Measurements from ENCODE around the gene LRP3. TPM values are rescaled to one million over a fixed set of nuclear protein-coding genes. Genes with fewer than 3 reads are reported as not detected.

The LRP3 gene
- polyA plus RNA-seq, 3 donors: 1.4 to 11.9 (median 4.1) TPM

- peaks cover 10 to 20% of the 10 kb centered on the region in 2 donors for H3K36me3 Mint-ChIP-seq
- no peak overlapping the region for H3K27ac ChIP-seq (ENCODE audit: low read depth in 1 of 2, low read length in 2 of 2)
- peaks cover 22 to 50% of the 10 kb centered on the region in 2 donors for H3K27me3 ChIP-seq (ENCODE audit: control insufficient read depth in 2 of 2, insufficient read depth in 2 of 2, low read length in 2 of 2)
- peak overlapping the region; percentile 80 to 93 for H3K4me3 Mint-ChIP-seq
- peaks cover 28 to 34% of the 10 kb centered on the region in 2 donors for H3K4me1 ChIP-seq (ENCODE audit: control insufficient read depth in 1 of 2, insufficient read depth in 2 of 2, low read length in 2 of 2)
- H3K9ac ChIP-seq (ENCODE audit: insufficient read depth, low read length, poor library complexity, severe bottlenecking): peak overlapping the region; percentile 49
- H4K20me1 ChIP-seq (ENCODE audit: insufficient read depth, low read length): no peaks in the 10 kb centered on the region
- peaks cover 15% of the 10 kb centered on the region for H3K4me1 Mint-ChIP-seq
- peaks cover 14 to 38% (median 28%) of the 10 kb centered on the region in 7 donors for H3K9me3 Mint-ChIP-seq
- H3K79me2 ChIP-seq (ENCODE audit: insufficient read depth, low read length): no peaks in the 10 kb centered on the region
- intact Hi-C loops (cut with micrococcal nuclease): no loop called here
- peaks cover 41 to 67% (median 56%) of the 10 kb centered on the region in 3 donors for H3K27me3 Mint-ChIP-seq (ENCODE audit: low read depth in 3 of 3)
- DNase-seq: peak; percentile 30 to 41 (median 32)
- H3K9me3 ChIP-seq (replicated peaks in 1 of 2; ENCODE audit: control insufficient read depth in 1 of 2, insufficient read depth in 1 of 2, low read length in 2 of 2): peaks cover 13 to 41% of the 10 kb centered on the region in 2 donors
- H3K27ac Mint-ChIP-seq: no peak overlapping the region
- no peak for TF ChIP-seq CTCF (IDR thresholded peaks at IDR 0.05)
- peak overlapping the region; percentile 21 to 70 (median 42) for H3K4me3 ChIP-seq (replicated peaks in 1 of 3; ENCODE audit: low read depth in 2 of 3, low read length in 3 of 3)
- peak overlapping the region; percentile 81 for H3K4me2 ChIP-seq (replicated peaks; ENCODE audit: extremely low read depth, low read length, poor library complexity, severe bottlenecking)
- no peaks in the 10 kb centered on the region for H3K36me3 ChIP-seq (replicated peaks in 1 of 2; ENCODE audit: control insufficient read depth in 1 of 2, insufficient read depth in 2 of 2, low read length in 2 of 2)
- H2AFZ ChIP-seq (ENCODE audit: insufficient read depth, low read depth, low read length, poor library complexity, severe bottlenecking): peak overlapping the region; percentile 82
- WGBS (ENCODE audit: insufficient coverage): 3% methylated on average over 45 of the region's 66 CpGs
Observed at GRCh38 chr19:33226550-33227241, 32.6 kb downstream of the LRP3 start.

- H3K9ac ChIP-seq (ENCODE audit: insufficient read depth, low read length, poor library complexity, severe bottlenecking): peak overlapping the region; percentile 49
- H3K27me3 ChIP-seq (ENCODE audit: control insufficient read depth in 2 of 2, insufficient read depth in 2 of 2, low read length in 2 of 2): peaks cover 22 to 50% of the 10 kb centered on the region in 2 donors
- H3K4me1 ChIP-seq (ENCODE audit: control insufficient read depth in 1 of 2, insufficient read depth in 2 of 2, low read length in 2 of 2): peaks cover 34 to 40% of the 10 kb centered on the region in 2 donors
- peak overlapping the region; percentile 77 to 93 for H3K4me3 Mint-ChIP-seq
- no peaks in the 10 kb centered on the region for H4K20me1 ChIP-seq (ENCODE audit: insufficient read depth, low read length)
- intact Hi-C loops (cut with micrococcal nuclease): no loop called here
- peak overlapping the region in 1 of 7 donors; percentile 49 for H3K27ac Mint-ChIP-seq
- H3K27me3 Mint-ChIP-seq (ENCODE audit: low read depth in 3 of 3): peaks cover 39 to 63% (median 54%) of the 10 kb centered on the region in 3 donors
- H3K4me2 ChIP-seq (replicated peaks; ENCODE audit: extremely low read depth, low read length, poor library complexity, severe bottlenecking): peak overlapping the region; percentile 81
- H3K36me3 ChIP-seq (replicated peaks in 1 of 2; ENCODE audit: control insufficient read depth in 1 of 2, insufficient read depth in 2 of 2, low read length in 2 of 2): no peaks in the 10 kb centered on the region
- H3K9me3 ChIP-seq (replicated peaks in 1 of 2; ENCODE audit: control insufficient read depth in 1 of 2, insufficient read depth in 1 of 2, low read length in 2 of 2): peaks cover 13 to 41% of the 10 kb centered on the region in 2 donors
- TF ChIP-seq CTCF (IDR thresholded peaks at IDR 0.05): no peak
- no peaks in the 10 kb centered on the region for H3K79me2 ChIP-seq (ENCODE audit: insufficient read depth, low read length)
- peak overlapping the region; percentile 82 for H2AFZ ChIP-seq (ENCODE audit: insufficient read depth, low read depth, low read length, poor library complexity, severe bottlenecking)
- peak overlapping the region in 2 of 3 experiments; percentile 22 to 70 for H3K4me3 ChIP-seq (replicated peaks in 1 of 3; ENCODE audit: low read depth in 2 of 3, low read length in 3 of 3)
- DNase-seq: no peak
- H3K9me3 Mint-ChIP-seq: peaks cover 14 to 38% (median 28%) of the 10 kb centered on the region in 7 donors
- H3K36me3 Mint-ChIP-seq: peaks cover 10 to 20% of the 10 kb centered on the region in 2 donors
- WGBS (ENCODE audit: insufficient coverage): 34% methylated on average over 18 of the region's 18 CpGs
- H3K27ac ChIP-seq (ENCODE audit: low read depth in 1 of 2, low read length in 2 of 2): no peak overlapping the region
- H3K4me1 Mint-ChIP-seq: peaks cover 15% of the 10 kb centered on the region
Observed at GRCh38 chr19:33227242-33227650, 33.1 kb downstream of the LRP3 start.

All from CD14-positive monocyte (primary cell).